HepG2 (cell line): Measurements from ENCODE around the gene STEAP1B. TPM values are rescaled to one million over a fixed set of nuclear protein-coding genes. Genes with fewer than 3 reads are reported as not detected.
A peak's percentile ranks its signal among the peaks of the same experiment; 100 is the strongest.

ENCODE experiments used
- DPF2 ChIP-seq: sonication (generic); formaldehyde crosslinking; IDR thresholded peaks from 2 replicates; pipeline ENCODE4 v1.4.0; 2020; ENCODE audit warnings: mild to moderate bottlenecking, low read depth, missing genetic modification reagents, borderline replicate concordance
- ETV5 ChIP-seq: IDR thresholded peaks from 2 replicates; pipeline ENCODE4 v1.6.1; 2018; ENCODE audit warnings: missing biosample characterization, missing genetic modification reagents, inconsistent platforms, borderline replicate concordance
- FIP1L1 ChIP-seq: fragments of 200-400 bp; formaldehyde crosslinking; IDR thresholded peaks from 2 replicates; pipeline ENCODE4 v1.6.1; 2018; ENCODE audit warnings: low read depth, mild to moderate bottlenecking, low read length, moderate library complexity, borderline replicate concordance; ENCODE audit not compliant: insufficient read depth
- GMEB1 ChIP-seq: sonication (generic); formaldehyde crosslinking; IDR thresholded peaks from 2 replicates; pipeline ENCODE4 v1.5.1; 2020; ENCODE audit warnings: missing genetic modification reagents, mild to moderate bottlenecking, borderline replicate concordance
- GTF2F1 ChIP-seq: fragments of 150-350 bp; IDR thresholded peaks from 2 replicates; pipeline ENCODE4 v1.6.1; 2014; ENCODE audit warnings: low read length
- MATR3 ChIP-seq: sonication (generic); formaldehyde crosslinking; IDR thresholded peaks from 2 replicates; pipeline ENCODE4 v1.4.0; 2020; ENCODE audit warnings: missing genetic modification reagents
- MLX ChIP-seq: IDR thresholded peaks from 2 replicates; pipeline ENCODE4 v1.6.1; 2016
- NKX3-1 ChIP-seq: sonication (generic); formaldehyde crosslinking; IDR thresholded peaks from 2 replicates; pipeline ENCODE4 v1.5.0; 2020; ENCODE audit warnings: missing genetic modification reagents
- PHF20 ChIP-seq: sonication (generic); formaldehyde crosslinking; IDR thresholded peaks from 2 replicates; pipeline ENCODE4 v1.5.0; 2020; ENCODE audit warnings: mild to moderate bottlenecking, missing genetic modification reagents
- POLR2G ChIP-seq: fragments of 200-400 bp; formaldehyde crosslinking; IDR thresholded peaks from 2 replicates; pipeline ENCODE4 v1.6.1; 2018; ENCODE audit warnings: mild to moderate bottlenecking, low read depth, low read length, moderate library complexity
- SNRNP70 ChIP-seq: fragments of 200-400 bp; formaldehyde crosslinking; IDR thresholded peaks from 2 replicates; pipeline ENCODE4 v1.6.1; 2017; ENCODE audit warnings: mild to moderate bottlenecking, low read depth, low read length, moderate library complexity
- TAF1 ChIP-seq: sonication (generic); formaldehyde crosslinking; IDR thresholded peaks from 2 replicates; pipeline ENCODE4 v1.4.0; 2020; ENCODE audit warnings: missing genetic modification reagents
- THAP8 ChIP-seq: sonication (generic); formaldehyde crosslinking; IDR thresholded peaks from 2 replicates; pipeline ENCODE4 v1.5.1; 2020; ENCODE audit warnings: missing genetic modification reagents, mild to moderate bottlenecking, borderline replicate concordance
- ZMAT5 ChIP-seq: sonication (generic); formaldehyde crosslinking; IDR thresholded peaks from 2 replicates; pipeline ENCODE4 v1.5.0; 2020; ENCODE audit warnings: mild to moderate bottlenecking, low read depth, missing genetic modification reagents, borderline replicate concordance
- ZNF329 ChIP-seq: sonication (generic); formaldehyde crosslinking; IDR thresholded peaks from 2 replicates; pipeline ENCODE4 v1.9.0; 2021; ENCODE audit warnings: low read depth, mild to moderate bottlenecking, missing genetic modification reagents
- ZNF484 ChIP-seq: sonication (generic); formaldehyde crosslinking; IDR thresholded peaks from 2 replicates; pipeline ENCODE4 v1.5.1; 2020; ENCODE audit warnings: mild to moderate bottlenecking, low read depth, missing genetic modification reagents, borderline replicate concordance
- ZNF878 ChIP-seq: sonication (generic); formaldehyde crosslinking; IDR thresholded peaks from 2 replicates; pipeline ENCODE4 v1.8.1; 2023; ENCODE audit warnings: mild to moderate bottlenecking, missing genetic modification reagents, moderate library complexity
- polyA plus RNA-seq, 8 experiments: library from polyadenylated mRNA; depleted of rRNA in 3 of 8; stranded (reverse) in 7 of 8; unstranded in 1 of 8; fragments of >200 nt; fragmentation: Illumina TruSeq in 4 of 8; extraction: Trizol in 4 of 8; gene quantifications; 2 replicates each; pipeline versions ENCODE4 v1.2.1 to v1.2.3, GENCODE V29; 2011 to 2016; ENCODE audit warnings: low read depth in 4 of 8, missing spikeins in 1 of 8, mixed read lengths in 1 of 8; ENCODE audit not compliant: insufficient read depth in 1 of 8
- total RNA-seq, 5 experiments: library from RNA; depleted of rRNA; stranded (reverse); fragments of >200 nt; fragmentation: Illumina TruSeq; extraction: Trizol; gene quantifications; 2 replicates each; pipeline ENCODE4 v1.2.3, GENCODE V29; 2016; ENCODE audit warnings: low read depth in 1 of 5
- TF ChIP-seq, protein P1 (sequence below): sonication (generic); formaldehyde crosslinking; IDR thresholded peaks from 2 replicates; pipeline ENCODE4 v1.9.0; 2022; ENCODE audit warnings: low read depth, missing genetic modification reagents
- TF ChIP-seq, protein P2 (sequence below): sonication (generic); formaldehyde crosslinking; IDR thresholded peaks from 2 replicates; pipeline ENCODE4 v1.5.1; 2020; ENCODE audit warnings: missing genetic modification reagents, mild to moderate bottlenecking, borderline replicate concordance

Gene STEAP1B
- total and polyA plus RNA-seq, 2 of the 13 experiments (the other 11 are each of a cell fraction or from before 2014, with no cell fraction given): not detected

DNA sequence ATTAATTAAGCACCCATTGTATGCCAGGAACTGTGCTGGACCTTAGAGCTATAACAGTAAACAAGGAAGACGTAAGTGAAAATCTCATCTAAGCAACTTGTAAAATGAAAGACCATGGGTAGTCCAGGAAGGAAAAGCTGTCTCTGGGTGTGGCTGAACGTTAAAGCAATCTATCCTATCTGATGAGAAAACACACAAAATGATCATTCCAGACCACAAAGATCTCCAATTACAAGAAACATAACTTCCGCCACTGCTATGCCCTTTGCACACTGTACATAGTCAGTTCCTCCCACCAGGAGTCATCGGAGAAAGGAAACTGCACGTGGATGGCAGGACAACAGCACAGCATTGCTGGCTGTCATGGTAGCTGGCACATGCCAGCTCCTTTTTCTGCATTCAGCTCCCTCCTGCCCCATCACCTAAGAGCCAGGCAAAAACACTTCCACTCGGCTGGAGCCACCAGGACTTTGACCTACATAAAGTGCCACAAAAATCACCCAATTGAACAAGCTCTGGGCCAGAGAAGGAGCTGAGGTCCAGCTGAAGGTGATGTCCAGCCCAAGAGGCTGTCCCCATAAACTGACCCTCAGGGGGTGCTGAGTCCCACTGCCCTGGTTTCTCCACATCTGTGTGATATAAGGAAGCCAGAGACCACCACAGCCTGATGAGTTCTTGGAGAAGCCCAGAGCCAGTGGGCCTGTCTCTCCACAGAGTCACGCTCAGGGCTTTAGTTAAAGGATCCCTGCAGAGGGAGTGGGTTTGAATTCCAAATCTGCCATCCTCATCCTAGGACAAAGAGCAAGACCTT lies 56.4 kb downstream of the STEAP1B start (continued):
- peak; percentile 78 for TF ChIP-seq MLX (CRISPR knock-in tag)
- no peak for TF ChIP-seq THAP8 (CRISPR knock-in tag)
- peak; percentile 45; the same call in 1 of the 2 replicates for TF ChIP-seq GTF2F1
- TF ChIP-seq GMEB1: no peak
- TF ChIP-seq FIP1L1: no peak
- TF ChIP-seq SNRNP70: no peak
- TF ChIP-seq, protein P1, sequence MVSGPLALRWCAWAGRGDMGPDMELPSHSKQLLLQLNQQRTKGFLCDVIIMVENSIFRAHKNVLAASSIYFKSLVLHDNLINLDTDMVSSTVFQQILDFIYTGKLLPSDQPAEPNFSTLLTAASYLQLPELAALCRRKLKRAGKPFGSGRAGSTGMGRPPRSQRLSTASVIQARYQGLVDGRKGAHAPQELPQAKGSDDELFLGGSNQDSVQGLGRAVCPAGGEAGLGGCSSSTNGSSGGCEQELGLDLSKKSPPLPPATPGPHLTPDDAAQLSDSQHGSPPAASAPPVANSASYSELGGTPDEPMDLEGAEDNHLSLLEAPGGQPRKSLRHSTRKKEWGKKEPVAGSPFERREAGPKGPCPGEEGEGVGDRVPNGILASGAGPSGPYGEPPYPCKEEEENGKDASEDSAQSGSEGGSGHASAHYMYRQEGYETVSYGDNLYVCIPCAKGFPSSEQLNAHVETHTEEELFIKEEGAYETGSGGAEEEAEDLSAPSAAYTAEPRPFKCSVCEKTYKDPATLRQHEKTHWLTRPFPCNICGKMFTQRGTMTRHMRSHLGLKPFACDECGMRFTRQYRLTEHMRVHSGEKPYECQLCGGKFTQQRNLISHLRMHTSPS (CRISPR knock-in tag): peak; percentile 82
- peak; percentile 82 for TF ChIP-seq NKX3-1 (CRISPR knock-in tag)
- TF ChIP-seq ETV5 (CRISPR knock-in tag): peak; percentile 99
- TF ChIP-seq ZMAT5 (CRISPR knock-in tag): no peak
- TF ChIP-seq PHF20: no peak
- no peak for TF ChIP-seq ZNF329 (CRISPR knock-in tag)
- TF ChIP-seq ZNF878 (CRISPR knock-in tag): peak; percentile 85; the same call in 1 of the 2 replicates
- TF ChIP-seq MATR3 (CRISPR knock-in tag): no peak
- TF ChIP-seq, protein P2, sequence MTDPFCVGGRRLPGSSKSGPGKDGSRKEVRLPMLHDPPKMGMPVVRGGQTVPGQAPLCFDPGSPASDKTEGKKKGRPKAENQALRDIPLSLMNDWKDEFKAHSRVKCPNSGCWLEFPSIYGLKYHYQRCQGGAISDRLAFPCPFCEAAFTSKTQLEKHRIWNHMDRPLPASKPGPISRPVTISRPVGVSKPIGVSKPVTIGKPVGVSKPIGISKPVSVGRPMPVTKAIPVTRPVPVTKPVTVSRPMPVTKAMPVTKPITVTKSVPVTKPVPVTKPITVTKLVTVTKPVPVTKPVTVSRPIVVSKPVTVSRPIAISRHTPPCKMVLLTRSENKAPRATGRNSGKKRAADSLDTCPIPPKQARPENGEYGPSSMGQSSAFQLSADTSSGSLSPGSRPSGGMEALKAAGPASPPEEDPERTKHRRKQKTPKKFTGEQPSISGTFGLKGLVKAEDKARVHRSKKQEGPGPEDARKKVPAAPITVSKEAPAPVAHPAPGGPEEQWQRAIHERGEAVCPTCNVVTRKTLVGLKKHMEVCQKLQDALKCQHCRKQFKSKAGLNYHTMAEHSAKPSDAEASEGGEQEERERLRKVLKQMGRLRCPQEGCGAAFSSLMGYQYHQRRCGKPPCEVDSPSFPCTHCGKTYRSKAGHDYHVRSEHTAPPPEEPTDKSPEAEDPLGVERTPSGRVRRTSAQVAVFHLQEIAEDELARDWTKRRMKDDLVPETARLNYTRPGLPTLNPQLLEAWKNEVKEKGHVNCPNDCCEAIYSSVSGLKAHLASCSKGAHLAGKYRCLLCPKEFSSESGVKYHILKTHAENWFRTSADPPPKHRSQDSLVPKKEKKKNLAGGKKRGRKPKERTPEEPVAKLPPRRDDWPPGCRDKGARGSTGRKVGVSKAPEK (CRISPR knock-in tag): no peak; the same call in 1 of the 2 replicates
- TF ChIP-seq ZNF484 (CRISPR knock-in tag): no peak
- peak; percentile 74 for TF ChIP-seq DPF2
- TF ChIP-seq POLR2G: peak; percentile 60
- TF ChIP-seq TAF1 (CRISPR knock-in tag): peak; percentile 44
